Upper lobe of right lung (tissue), 1 donor: ENCODE results near the gene CLTB. TPM values are rescaled to one million over a fixed set of nuclear protein-coding genes. Genes with fewer than 3 reads are reported as not detected.

Experiments used
- ATAC-seq: fragments of 200-7000 bp; cut with Tn5 transposase; one replicate; pipeline ENCODE4 v1.9.1; 2020; ENCODE audit warnings: mild to moderate bottlenecking, moderate library complexity
- DNase-seq: peaks from one replicate; pipeline ENCODE4 v3.0.0-alpha.2; 2020
- H3K27ac ChIP-seq: fragments of 200-600 bp; one replicate; pipeline ENCODE4 v1.8.0; 2022
- H3K27me3 ChIP-seq: fragments of 200-600 bp; one replicate; pipeline ENCODE4 v1.8.0; 2022; ENCODE audit warnings: mild to moderate bottlenecking
- H3K36me3 ChIP-seq: fragments of 200-600 bp; one replicate; pipeline ENCODE4 v1.8.0; 2022
- H3K4me1 ChIP-seq: fragments of 200-600 bp; one replicate; pipeline ENCODE4 v1.8.0; 2022
- H3K4me3 ChIP-seq: fragments of 200-600 bp; one replicate; pipeline ENCODE4 v1.8.0; 2022; ENCODE audit warnings: mild to moderate bottlenecking
- H3K9me3 ChIP-seq: fragments of 200-600 bp; one replicate; pipeline ENCODE4 v1.8.0; 2022
- intact Hi-C: fragments of 100-400 bp; cut with DNase I; formaldehyde crosslinking; loops from one replicate; pipeline ENCODE4 v1.11.0; 2022
- total RNA-seq: library from RNA; stranded (reverse); fragmentation: NEBNext Ultra II Directional; extraction: Animal tissue kit (Norgen Biotek cat#: 25700); gene quantifications from one replicate; pipeline ENCODE4 v1.2.1, GENCODE V29; 2021
- TF ChIP-seq, protein P1 (sequence below): fragments of 200-600 bp; IDR thresholded peaks from one replicate; pipeline ENCODE4 v1.8.0; 2022; ENCODE audit warnings: antibody characterized with exemption
- donor health status: DM: no; HTN: yes; CAD: no; lungs with severe emphysema.

CLTB gene
- total RNA-seq, 1 donor from 2014 or later = 80.9 TPM

DNA sequence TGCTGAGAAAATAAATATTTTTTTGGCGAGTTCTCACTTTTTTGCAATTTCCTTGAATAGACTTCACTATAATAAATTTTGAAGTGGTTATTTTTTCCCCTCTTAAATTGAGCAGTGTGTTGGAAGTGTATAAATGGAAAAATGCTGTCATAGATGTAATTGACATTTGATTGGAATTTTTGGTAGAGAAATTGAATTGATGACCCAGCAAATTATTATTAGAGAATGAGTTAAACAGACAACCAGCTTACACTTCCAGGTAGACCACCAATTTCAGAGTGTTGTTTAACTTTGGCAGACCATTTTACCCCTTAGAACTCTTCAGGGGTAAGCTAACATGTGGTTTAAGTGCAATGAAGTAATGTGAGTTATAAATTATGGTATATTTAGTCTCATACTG lies 33.7 kb upstream of the CLTB start:
- peaks cover 17% of the 10 kb centered on the region for H3K4me1 ChIP-seq
- ATAC-seq = no peak

DNA sequence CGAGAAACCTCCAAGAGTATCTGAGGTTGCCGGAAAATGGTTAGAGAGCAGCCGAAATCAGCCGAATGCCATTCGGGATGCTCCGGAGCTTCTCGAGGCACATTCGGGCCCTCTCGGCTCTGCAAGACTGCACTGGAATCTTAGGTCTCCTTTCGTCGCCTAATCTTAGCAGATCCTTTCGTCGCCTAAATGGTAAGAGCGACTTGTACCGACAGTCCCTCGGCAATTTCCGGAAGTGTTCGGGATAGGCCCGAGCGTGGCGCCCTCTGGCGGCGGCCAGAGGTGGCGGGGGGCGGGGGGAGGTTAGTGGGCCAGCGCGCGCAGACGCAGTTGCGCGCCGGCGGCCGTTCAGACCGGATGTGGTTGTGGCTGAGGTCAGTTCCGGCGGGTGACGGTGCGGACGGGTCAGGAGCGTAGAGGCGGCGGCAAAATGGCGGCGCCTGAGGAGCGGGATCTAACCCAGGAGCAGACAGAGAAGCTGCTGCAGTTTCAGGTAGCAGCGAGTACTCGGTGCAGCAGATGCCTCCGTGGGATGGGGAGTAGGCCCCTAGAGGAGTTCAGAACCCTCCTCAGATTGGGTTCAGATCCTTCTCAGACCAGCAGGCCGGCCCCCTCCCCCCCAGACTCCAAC lies 31.8 kb upstream of the CLTB start, which contains the start of gene FAF2:
Gene FAF2 (plus strand): TSS at position 408 of the 631 bp plus-strand sequence. CDS start 23 bp downstream, at position 431.
- ATAC-seq = peak; percentile 98
- H3K27me3 ChIP-seq = no peaks in the 10 kb centered on the region
- peak within 1 kb of the TSS; percentile 85 for H3K4me3 ChIP-seq
- DNase-seq = peak; percentile 98
- TF ChIP-seq, protein P1, sequence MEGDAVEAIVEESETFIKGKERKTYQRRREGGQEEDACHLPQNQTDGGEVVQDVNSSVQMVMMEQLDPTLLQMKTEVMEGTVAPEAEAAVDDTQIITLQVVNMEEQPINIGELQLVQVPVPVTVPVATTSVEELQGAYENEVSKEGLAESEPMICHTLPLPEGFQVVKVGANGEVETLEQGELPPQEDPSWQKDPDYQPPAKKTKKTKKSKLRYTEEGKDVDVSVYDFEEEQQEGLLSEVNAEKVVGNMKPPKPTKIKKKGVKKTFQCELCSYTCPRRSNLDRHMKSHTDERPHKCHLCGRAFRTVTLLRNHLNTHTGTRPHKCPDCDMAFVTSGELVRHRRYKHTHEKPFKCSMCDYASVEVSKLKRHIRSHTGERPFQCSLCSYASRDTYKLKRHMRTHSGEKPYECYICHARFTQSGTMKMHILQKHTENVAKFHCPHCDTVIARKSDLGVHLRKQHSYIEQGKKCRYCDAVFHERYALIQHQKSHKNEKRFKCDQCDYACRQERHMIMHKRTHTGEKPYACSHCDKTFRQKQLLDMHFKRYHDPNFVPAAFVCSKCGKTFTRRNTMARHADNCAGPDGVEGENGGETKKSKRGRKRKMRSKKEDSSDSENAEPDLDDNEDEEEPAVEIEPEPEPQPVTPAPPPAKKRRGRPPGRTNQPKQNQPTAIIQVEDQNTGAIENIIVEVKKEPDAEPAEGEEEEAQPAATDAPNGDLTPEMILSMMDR = peak; percentile 99
- peak within 1 kb of the TSS; percentile 98 for H3K27ac ChIP-seq
- H3K4me1 ChIP-seq = peaks cover 16% of the 10 kb centered on the region
- H3K9me3 ChIP-seq = no peaks in the 10 kb centered on the region
- H3K36me3 ChIP-seq = peaks cover 12% of the 10 kb centered on the region
- intact Hi-C loops = no loop called here

More for the DNA sequence above, 33.7 kb upstream of the CLTB start:
- intact Hi-C loops = no loop called here
- Histone ChIP-seq H3K4me3 (no peak overlapping the region), H3K36me3 (peaks cover 18% of the 10 kb centered on the region), H3K27me3 (no peaks in the 10 kb centered on the region), H3K9me3 (no peaks in the 10 kb centered on the region), H3K27ac (no peak overlapping the region)
- TF ChIP-seq, protein P1 = no peak
- no peak for DNase-seq

DNA sequence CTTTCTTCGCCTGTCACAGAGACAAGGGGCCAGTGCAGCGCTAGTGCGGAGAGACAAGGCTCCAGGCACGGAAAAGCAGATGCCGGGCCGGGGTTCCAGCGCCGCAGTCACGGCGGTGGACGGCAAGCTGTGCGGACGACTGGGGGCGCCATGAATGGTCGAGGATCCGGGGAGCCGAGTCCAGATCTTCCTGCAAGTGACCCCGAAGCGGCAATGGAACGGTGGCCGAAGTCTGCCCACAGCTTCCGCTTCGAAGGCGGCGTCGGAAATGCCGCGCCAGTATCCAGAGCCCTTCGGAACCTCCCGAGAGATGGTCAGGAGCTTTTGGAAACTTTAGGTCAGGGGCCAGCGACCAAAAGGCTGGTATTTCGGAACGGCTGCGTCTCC lies 31.2 kb upstream of the CLTB start:
- H3K4me1 ChIP-seq = peaks cover 16% of the 10 kb centered on the region
- intact Hi-C loops = no loop called here
- H3K27ac ChIP-seq = peak overlapping the region; percentile 98
- H3K36me3 ChIP-seq = peaks cover 7% of the 10 kb centered on the region
- no peaks in the 10 kb centered on the region for H3K27me3 ChIP-seq
- no peak for DNase-seq
- TF ChIP-seq, protein P1 = no peak
- ATAC-seq = peak; percentile 53
- H3K9me3 ChIP-seq = no peaks in the 10 kb centered on the region
- peak overlapping the region; percentile 85 for H3K4me3 ChIP-seq

DNA sequence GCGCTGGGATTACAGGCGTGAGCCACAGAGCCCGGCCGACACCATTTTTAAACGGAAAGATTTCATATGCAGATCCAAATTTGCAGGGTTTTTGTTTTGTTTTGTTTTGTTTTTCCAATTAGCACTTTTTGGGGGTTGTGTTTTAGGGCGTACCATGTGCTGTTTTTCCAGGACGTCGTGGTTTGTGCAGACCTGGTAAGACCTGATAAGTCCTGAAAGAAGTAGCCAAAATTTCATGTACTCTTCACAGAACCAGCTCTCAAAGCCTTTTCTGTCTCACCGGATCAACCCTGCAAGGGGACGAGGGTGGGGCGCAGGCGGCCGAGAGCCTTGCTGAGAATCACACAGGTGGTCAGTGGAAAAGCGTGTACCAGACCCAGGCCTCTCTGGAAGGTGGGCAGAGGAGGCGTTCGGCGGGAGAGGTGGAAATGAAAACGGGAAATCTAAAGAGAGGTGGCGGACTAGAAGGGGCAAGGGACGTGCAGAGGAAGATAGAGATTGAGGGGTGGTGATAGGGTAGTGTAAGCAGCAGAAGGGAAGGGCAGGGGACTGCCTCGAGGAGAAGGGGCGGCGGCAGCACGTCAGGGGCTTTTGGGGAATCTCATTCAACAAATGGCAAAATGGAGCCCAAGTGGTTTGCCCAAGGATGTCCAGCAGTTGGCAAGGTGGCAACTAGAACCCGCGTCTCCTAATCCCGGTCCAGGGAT lies 30.7 kb upstream of the CLTB start:
- TF ChIP-seq, protein P1 = no peak
- Histone ChIP-seq H3K9me3 (no peaks in the 10 kb centered on the region), H3K4me3 (peak overlapping the region; percentile 85), H3K4me1 (peaks cover 16% of the 10 kb centered on the region), H3K27ac (peak overlapping the region; percentile 98), H3K27me3 (no peaks in the 10 kb centered on the region), H3K36me3 (peaks cover 1% of the 10 kb centered on the region)
- no peak for ATAC-seq
- no peak for DNase-seq
- intact Hi-C loops = no loop called here

DNA sequence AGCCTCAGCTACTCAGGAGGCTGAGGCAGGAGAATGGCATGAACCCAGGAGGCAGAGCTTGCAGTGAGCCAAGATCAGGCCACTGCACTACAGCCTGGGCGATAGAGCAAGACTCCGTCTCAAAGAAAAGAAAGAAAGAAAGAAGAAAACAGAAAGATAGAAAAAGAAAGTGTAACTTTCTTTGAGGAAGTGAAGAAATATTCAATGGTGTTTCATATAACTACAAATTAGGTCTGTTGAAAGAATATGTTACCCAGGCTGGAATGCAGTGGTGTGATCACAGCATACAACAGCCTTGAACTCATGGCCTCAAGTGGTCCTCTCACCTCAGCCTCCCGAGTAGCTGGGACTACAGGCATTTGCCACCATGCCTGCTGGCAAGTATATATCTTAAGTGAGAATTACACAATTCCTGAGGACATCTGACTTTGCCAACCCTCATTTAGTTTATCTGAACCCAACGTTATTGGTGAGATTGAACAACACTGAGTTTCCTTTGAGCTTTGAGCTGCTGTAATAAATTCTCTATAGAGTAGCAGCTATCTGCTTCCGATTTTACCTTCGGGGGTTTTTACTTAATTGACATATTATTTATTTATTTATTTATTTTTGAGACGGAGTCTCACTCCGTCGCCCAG lies 29.8 kb upstream of the CLTB start:
- TF ChIP-seq, protein P1 = no peak
- Histone ChIP-seq H3K36me3 (no peaks in the 10 kb centered on the region), H3K27ac (no peak overlapping the region), H3K9me3 (no peaks in the 10 kb centered on the region), H3K4me3 (no peak overlapping the region), H3K4me1 (peaks cover 16% of the 10 kb centered on the region), H3K27me3 (no peaks in the 10 kb centered on the region)
- ATAC-seq (no peak), DNase-seq (no peak)
- intact Hi-C loops = no loop called here
